HK-2 (cell line): ENCODE results near the gene DBET.
"Not testable (repeated sequence)": the region's sequence is repeated elsewhere in the genome, so short reads cannot be mapped to it uniquely, and the experiment has no call there.

ENCODE experiments used
- DNase-seq: peaks from one replicate; pipeline ENCODE4 v3.0.0-alpha.2; 2018; ENCODE audit not compliant: unreplicated experiment

Gene DBET

GRCh38 chr4:190064342-190064741 lies at the start of gene DBET:
Gene DBET, plus strand, starts transcription at chr4:190064502.
- DNase-seq = not testable (repeated sequence)

- DNase-seq = peak; percentile 84
These were observed 49.3 kb upstream of the DBET start for GRCh38 chr4:190014771-190015537.

- no peak for DNase-seq
These were observed 48.5 kb upstream of the DBET start for GRCh38 chr4:190015538-190016368.

GRCh38 chr4:190016369-190017289 lies 47.7 kb upstream of the DBET start:
- DNase-seq = no peak

- peak; percentile 69 for DNase-seq
These were observed 46.7 kb upstream of the DBET start for GRCh38 chr4:190017357-190018200.

- DNase-seq = peak; percentile 44
These were observed 45.9 kb upstream of the DBET start for GRCh38 chr4:190018201-190018920.

- peak; percentile 85 for DNase-seq
These were observed 45.1 kb upstream of the DBET start for GRCh38 chr4:190019023-190019858.

- DNase-seq = peak; percentile 34
These were observed 44.3 kb upstream of the DBET start for GRCh38 chr4:190019859-190020463.

GRCh38 chr4:190020790-190021717 lies 43.2 kb upstream of the DBET start:
- peak; percentile 95 for DNase-seq

- DNase-seq = not testable (repeated sequence)
These were observed 42.3 kb upstream of the DBET start for GRCh38 chr4:190021973-190022372.

- peak; percentile 48 for DNase-seq
These were observed 41.6 kb upstream of the DBET start for GRCh38 chr4:190022614-190023281.

- not testable (repeated sequence) for DNase-seq
These were observed 37.1 kb upstream of the DBET start, which contains the start of gene FRG2 for GRCh38 chr4:190027156-190027555. Gene FRG2, minus strand, starts transcription at chr4:190027256. Its CDS starts 52 bp downstream, at chr4:190027204.

GRCh38 chr4:190031264-190031663 lies 33.0 kb upstream of the DBET start:
- DNase-seq = not testable (repeated sequence)

- DNase-seq = not testable (repeated sequence)
These were observed 26.5 kb upstream of the DBET start for GRCh38 chr4:190037704-190038388.

GRCh38 chr4:190040873-190041272 lies 23.4 kb upstream of the DBET start:
- not testable (repeated sequence) for DNase-seq

- not testable (repeated sequence) for DNase-seq
These were observed 16.7 kb upstream of the DBET start for GRCh38 chr4:190047627-190048026.
